HG02763 (cell line): Measurements from ENCODE around the gene STX1B.
"Not testable (repeated sequence)": the region's sequence is repeated elsewhere in the genome, so short reads cannot be mapped to it uniquely, and the experiment has no call there.

ENCODE experiments used
- ATAC-seq: cut with Tn5 transposase; IDR thresholded peaks from one replicate; pipeline ENCODE4 v1.9.1; 2021; ENCODE audit warnings: mild to moderate bottlenecking, moderate library complexity; ENCODE audit not compliant: unreplicated experiment

STX1B gene

GRCh38 chr16:31010585-31011325 is at the start of gene STX1B:
Gene STX1B (minus strand): TSS chr16:31010638. CDS start chr16:31010396, 242 bp downstream.
- ATAC-seq, result no peak

- no peak for ATAC-seq
Observed at GRCh38 chr16:31055613-31056012, 45.2 kb upstream of the STX1B start.

DNA sequence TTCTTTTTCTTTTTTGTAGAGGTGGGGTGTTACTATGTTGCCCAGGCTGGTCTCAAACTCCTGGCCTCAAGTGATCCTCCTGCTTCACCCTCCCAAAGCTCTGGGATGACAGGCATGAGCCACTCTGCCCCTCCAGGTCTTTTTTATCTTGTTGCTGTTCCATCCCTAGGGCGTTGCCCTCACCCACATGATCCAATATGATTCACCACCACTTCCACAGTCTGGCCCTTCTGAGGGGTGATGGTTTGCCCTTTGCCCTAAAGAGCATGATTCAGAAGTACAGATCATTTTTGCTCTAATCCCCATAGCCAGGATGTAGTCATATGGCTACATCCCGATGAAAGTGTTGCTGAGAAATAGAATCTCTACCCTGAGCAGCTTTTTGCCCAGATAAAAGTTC is 41.7 kb upstream of the STX1B start:
- no peak for ATAC-seq

GRCh38 chr16:31050280-31051030 is 40.0 kb upstream of the STX1B start:
- ATAC-seq, result no peak

DNA sequence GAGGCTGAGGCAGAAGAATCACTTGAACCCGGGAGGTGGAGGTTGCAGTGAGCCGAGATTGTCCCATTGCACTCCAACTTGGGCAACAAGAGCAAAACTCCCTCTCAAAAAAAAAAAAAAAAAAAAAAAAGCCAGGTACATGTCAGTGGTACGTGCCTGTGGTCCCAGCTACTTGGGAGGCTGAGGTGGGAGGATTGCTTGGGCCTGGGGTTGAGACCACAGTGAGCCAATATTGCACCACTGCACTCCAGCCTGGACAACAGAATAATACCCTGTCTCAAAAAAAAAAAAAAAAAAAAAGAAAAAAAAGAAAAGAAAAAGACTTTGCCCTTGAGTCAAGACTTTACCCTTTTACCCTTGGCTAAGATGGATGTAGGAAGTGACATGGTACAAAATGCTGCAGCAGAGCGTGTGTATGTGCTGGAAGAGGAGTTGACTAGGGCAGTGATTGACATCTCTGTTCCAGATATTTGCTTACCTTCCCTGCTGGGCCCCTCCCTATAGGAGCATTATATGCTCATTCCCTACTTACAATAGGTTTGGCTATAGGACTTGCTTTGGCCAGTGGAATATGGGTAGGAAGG is 33.6 kb upstream of the STX1B start:
- no peak for ATAC-seq

DNA sequence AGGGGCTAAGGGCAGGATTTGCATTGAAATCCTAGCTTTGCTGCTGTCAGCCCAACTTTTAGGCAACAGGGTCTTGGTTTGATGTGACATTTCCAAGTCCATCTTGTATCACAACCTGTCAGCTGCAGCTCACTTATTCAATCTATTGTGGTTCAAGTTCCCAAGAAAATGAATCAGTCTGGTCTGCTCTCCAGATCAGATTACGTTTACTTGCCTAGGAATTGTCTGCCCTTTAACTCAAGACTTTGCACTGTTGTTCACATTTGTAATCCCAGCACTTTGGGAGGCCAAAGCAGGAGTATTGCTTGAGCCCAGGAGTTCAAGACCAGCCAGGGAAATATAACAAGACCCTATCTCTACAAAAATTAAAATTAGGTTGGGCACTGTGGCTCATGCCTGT is 32.9 kb upstream of the STX1B start:
- ATAC-seq, result no peak

DNA sequence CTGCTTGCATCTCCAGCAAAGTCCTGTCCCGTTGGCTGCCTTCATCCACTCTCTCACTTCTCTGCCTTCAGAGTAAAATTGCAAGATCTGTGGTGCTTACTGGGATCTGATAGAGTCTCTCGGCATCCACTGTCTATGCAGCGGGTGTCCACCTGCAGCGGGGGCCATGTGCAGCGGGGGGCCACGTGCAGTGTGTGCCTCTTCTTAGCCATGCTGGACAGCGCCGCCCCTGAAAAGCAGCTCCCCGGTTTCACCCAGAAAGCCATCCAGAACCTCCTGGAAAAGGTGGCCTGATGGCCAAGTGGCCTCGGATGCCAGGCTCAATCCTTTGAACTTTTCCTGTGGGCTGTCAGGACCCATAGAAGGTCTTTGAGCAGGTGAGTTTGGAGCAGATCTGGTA is 32.4 kb upstream of the STX1B start:
- no peak for ATAC-seq

DNA sequence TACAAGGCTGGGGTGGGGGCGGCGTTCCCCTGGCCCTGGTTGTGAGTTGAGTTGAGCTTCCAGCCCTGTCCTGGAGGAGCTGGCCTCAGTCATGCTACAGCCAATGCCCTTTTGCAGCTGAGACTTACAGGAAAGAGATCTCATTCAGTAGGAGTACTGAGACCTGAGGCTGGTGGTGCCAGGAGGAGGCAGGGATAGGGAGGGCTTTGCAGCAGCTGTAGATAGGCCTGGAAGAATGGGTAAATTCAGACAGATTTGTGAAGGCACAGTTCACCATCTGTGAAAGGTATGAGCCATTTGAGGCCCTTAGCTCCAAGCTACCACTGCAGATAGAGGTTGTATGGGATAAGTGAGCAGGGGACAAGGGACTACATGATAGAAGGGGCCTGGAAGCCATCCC is 28.6 kb upstream of the STX1B start:
- no peak for ATAC-seq

DNA sequence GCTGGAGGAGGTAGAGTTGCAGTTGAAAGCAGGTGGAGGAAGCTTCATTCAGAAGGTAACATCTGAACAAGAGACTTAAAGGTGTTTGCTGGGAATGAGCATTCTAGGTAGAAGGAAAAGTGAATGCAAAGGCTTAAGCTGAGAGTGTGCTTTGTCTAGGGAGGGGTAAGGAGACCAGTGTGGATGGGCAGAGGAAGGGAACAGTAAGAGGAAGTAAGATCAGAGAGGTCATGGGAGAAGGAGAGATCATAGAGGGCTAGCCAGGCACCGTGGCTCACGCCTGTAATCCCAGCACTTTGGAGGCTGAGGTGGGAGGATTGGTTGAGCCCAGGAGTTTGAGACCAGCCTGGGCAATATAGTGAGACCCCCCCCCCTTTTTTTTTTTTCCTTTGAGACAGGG is 26.3 kb upstream of the STX1B start:
- ATAC-seq, result no peak

DNA sequence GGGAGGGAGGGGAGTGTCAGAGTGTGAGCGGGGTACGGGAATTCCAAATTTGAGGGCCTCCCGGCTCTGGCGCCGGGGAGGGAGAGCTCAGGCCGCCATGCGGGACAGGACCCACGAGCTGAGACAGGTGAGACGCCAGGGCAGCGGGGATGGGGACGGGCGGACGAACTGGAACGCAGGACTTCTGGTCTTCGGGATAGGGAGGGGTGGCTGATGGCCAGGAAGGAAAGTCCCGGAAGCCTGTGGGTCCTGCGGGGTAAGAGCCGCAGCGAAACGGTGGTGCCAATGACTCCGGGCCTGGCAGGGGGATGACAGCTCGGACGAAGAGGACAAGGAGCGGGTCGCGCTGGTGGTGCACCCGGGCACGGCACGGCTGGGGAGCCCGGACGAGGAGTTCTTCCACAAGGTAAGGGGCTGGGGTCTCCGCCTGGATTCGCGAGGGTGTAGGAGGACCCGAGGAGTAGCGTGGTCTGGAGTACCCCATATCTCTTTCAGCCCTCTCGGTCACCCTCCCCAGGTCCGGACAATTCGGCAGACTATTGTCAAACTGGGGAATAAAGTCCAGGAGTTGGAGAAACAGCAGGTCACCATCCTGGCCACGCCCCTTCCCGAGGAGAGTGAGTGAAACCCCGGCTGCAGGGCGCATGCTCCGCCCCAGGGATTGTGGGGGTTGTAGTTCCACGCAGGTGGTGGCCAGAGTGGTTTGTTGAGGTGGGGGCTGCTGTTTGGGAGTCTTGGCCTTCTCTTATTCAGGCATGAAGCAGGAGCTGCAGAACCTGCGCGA is 23.5 kb upstream of the STX1B start:
- peak; percentile 41 for ATAC-seq

DNA sequence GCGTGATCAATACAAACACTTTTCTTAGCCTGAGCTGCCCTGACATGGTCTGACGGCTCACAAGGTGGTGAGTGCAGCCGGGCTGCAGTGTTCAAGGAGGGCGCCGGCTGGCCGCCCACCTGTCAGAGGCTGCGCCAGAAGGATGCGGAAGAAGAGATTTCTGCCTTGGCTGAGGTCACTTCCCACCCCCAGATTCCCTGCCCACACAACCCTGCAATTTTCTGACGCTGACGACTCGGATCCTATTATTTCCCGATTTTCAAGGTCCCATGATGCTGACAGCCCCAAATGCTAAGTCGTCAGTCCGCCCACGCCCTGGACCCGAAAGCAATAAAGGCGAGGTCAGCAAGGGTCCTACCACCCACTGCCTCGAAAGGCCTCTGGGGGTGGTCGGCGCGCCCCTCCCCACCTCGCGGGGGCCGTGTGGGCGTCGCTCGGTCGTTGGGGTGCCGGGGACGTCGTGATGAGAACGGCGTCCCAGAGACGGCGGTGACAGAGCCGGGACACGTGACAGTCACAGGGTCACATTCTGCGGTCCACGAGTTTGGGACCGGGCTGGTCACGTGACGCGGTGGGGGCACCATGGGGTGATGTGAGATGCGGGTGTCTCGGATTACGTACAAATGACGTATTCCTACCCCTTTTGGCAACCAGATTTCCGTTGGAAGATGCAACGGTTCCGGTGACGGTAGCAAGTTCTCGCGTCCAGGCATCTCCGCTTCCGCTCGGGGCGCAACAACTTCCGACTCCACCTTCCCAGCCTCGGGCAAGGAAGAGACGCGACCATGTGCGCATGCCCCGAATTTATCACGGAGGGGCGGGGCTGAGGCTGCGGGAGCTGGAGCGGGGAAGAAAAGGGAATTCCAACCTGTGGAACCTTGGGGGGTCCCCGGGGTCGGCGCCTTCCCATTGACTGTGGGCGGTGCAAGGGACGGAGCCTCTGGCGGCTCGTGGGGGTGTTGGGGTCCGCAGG is 22.6 kb upstream of the STX1B start, which contains the start of gene STX4:
STX4 (plus strand) TSS at position 823 of the 973 bp plus-strand sequence. CDS start 248 bp downstream, outside the sequence.
- ATAC-seq, result peak; percentile 83

DNA sequence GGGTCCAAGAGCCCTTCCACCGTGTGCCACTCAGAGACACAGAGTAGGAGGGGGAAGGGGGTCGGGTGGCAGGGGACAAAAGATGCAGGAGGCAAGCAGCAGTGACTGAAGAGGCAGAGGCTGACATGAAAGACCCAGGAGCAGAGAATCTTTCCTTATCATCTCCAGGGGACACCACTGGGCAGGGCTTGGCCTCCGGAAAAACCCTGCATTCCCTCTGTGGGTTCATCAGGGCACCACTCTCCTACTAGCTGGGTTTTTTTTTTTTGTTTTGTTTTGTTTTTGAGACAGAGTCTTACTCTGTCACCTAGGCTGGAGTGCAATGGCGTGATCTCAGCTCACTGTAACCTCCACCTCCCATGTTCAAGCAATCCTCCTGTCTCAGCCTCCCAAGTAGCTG is 20.8 kb upstream of the STX1B start:
- ATAC-seq, result no peak

DNA sequence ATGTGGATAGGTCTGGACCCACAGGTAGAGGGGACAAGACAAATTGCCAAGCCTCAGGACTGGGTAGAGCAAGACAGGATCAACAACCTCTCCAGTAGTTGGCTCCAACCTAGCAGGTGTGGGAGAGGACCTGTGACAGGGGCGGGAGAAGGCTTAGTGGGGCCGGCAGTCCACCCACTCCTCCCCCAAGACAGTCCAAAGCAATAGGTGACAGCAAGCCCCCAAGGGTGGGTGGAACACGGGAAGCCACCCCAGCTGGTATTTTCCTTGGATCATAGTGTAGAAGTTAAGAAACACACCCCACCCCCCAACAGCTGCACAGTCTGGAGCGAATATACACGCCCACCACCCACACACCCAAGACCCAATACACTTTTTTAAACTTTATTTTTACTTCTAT is 18.8 kb upstream of the STX1B start:
- no peak for ATAC-seq

DNA sequence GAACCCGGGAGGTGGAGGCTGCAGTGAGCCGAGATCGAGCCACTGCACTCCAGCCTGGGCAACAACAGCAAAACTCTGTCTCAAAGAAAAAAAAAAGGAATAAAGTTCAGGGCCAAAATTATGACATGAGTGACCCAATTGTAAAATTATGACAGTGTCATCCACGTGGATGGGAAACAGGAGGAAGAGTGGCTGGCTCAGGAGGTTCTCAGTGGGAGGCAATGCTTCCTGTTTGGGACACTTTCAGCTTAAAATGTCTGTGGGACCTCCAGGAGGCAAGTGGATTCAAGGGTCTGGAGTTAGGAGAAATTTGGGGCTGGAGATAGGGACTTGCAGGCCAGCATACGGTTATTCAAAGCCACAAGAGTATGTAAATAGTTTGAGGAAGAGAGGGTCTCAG is 14.9 kb upstream of the STX1B start:
- no peak for ATAC-seq

GRCh38 chr16:31023627-31024226 is 13.3 kb upstream of the STX1B start:
- no peak for ATAC-seq

DNA sequence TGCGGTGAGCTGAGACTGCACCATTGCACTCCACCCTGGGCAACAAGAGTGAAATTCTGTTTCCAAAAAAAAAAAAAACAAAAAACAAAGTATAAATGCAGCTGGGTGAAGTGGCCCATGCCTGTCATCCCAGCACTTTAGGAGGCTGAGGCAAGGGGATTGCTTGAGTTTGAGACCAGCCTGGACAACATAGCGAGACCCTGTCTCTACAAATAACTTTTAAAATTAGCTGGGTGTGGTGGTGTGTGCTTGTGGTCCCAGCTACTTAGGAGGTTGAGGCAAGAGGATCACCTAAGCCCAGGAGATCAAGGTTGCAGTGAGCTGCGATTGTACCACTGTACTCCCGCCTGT is 12.8 kb upstream of the STX1B start:
- no peak for ATAC-seq

GRCh38 chr16:31022544-31023251 is 12.3 kb upstream of the STX1B start:
- no peak for ATAC-seq

GRCh38 chr16:31020536-31020935 is 10.1 kb upstream of the STX1B start:
- ATAC-seq, result no peak

DNA sequence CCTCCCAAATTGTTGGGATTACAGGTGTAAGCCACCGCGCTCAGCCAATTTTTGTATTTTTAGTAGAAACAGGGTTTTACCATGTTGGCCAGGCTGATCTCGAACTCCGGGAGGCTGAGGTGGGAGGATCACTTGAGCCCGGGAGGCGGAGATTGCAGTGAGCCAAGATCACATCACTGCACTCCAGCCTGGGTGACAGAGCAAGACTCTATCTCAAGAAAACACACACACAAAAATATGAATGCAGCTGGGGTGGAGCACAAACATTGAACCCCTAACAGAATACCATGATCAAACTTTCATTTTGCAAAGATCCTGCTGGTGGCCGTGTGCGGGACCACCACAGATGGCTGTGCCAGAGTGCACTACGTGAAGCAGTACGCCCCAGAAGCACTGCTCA is 7.3 kb upstream of the STX1B start:
- not testable (repeated sequence) for ATAC-seq
